Neural crest cell (in vitro differentiated cells): ENCODE measurements around the gene PAK1. TPM values are rescaled to one million over a fixed set of nuclear protein-coding genes. Genes with fewer than 3 reads are reported as not detected.

Experiments
- DNase-seq: peaks from one replicate; pipeline ENCODE4 v3.0.0; 2021; ENCODE audit warnings: low read depth, mixed read lengths, low spot score
- H3K27ac Mint-ChIP-seq: one replicate; pipeline ENCODE4 v1.8.0; 2021; ENCODE audit warnings: mild to moderate bottlenecking, mixed read lengths; ENCODE audit not compliant: unreplicated experiment
- H3K27me3 Mint-ChIP-seq: 2 replicates; pipeline ENCODE4 v1.8.0; 2021; ENCODE audit warnings: low read depth, mild to moderate bottlenecking, mixed read lengths
- H3K36me3 Mint-ChIP-seq: 2 replicates; pipeline ENCODE4 v1.8.0; 2021; ENCODE audit warnings: low read depth, mild to moderate bottlenecking, mixed read lengths
- H3K4me1 Mint-ChIP-seq: 2 replicates; pipeline ENCODE4 v1.8.0; 2021; ENCODE audit warnings: mixed read lengths
- H3K4me3 Mint-ChIP-seq: one replicate; pipeline ENCODE4 v1.8.0; 2021; ENCODE audit warnings: mild to moderate bottlenecking, mixed read lengths
- H3K9me3 Mint-ChIP-seq: 2 replicates; pipeline ENCODE4 v1.8.0; 2021; ENCODE audit warnings: mixed read lengths
- total RNA-seq: library from RNA; stranded (reverse); gene quantifications from 2 replicates; pipeline ENCODE4 v1.2.1, GENCODE V29; 2021
- TF ChIP-seq, protein P1 (sequence below): fragments of 200-600 bp; sonication (generic); conservative IDR thresholded peaks from 2 replicates; pipeline ENCODE4 v1.5.0; 2021; ENCODE audit warnings: antibody characterized with exemption, mild to moderate bottlenecking

Gene PAK1
- total RNA-seq, 1 donor from 2014 or later: 60.5 TPM

GRCh38 chr11:77418971-77419597 lies 54.8 kb downstream of the PAK1 start:
- no peak overlapping the region for H3K4me3 Mint-ChIP-seq
- H3K27ac Mint-ChIP-seq: no peak overlapping the region
- TF ChIP-seq, protein P1, sequence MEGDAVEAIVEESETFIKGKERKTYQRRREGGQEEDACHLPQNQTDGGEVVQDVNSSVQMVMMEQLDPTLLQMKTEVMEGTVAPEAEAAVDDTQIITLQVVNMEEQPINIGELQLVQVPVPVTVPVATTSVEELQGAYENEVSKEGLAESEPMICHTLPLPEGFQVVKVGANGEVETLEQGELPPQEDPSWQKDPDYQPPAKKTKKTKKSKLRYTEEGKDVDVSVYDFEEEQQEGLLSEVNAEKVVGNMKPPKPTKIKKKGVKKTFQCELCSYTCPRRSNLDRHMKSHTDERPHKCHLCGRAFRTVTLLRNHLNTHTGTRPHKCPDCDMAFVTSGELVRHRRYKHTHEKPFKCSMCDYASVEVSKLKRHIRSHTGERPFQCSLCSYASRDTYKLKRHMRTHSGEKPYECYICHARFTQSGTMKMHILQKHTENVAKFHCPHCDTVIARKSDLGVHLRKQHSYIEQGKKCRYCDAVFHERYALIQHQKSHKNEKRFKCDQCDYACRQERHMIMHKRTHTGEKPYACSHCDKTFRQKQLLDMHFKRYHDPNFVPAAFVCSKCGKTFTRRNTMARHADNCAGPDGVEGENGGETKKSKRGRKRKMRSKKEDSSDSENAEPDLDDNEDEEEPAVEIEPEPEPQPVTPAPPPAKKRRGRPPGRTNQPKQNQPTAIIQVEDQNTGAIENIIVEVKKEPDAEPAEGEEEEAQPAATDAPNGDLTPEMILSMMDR: no peak
- no peaks in the 10 kb centered on the region for H3K27me3 Mint-ChIP-seq
- H3K36me3 Mint-ChIP-seq: no peaks in the 10 kb centered on the region
- no peaks in the 10 kb centered on the region for H3K9me3 Mint-ChIP-seq
- DNase-seq: no peak
- H3K4me1 Mint-ChIP-seq: peaks cover 23% of the 10 kb centered on the region

GRCh38 chr11:77418155-77418970 lies 55.5 kb downstream of the PAK1 start:
- Mint-ChIP-seq H3K4me3 (no peak overlapping the region), H3K27ac (no peak overlapping the region), H3K27me3 (no peaks in the 10 kb centered on the region), H3K4me1 (peaks cover 17% of the 10 kb centered on the region), H3K9me3 (no peaks in the 10 kb centered on the region), H3K36me3 (no peaks in the 10 kb centered on the region)
- no peak for DNase-seq
- TF ChIP-seq, protein P1: no peak

DNA sequence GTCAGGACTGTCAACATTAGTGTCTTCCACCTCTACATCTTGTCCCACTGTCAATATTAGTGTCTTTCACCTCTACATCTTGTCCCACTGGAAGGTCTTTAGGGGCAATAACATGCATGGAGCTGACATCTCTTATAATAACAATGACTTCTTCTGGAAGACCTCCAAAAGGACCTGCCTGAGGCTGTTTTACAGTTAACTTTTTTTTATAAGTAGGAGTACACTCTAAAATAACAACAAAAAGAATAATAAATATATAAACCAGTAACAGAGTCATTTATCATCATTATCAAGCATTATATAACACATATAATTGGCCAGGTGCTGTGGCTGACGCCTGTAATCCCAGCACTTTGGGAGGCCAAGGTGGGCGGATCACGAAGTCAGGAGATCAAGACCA lies 57.5 kb downstream of the PAK1 start:
- no peak overlapping the region for H3K27ac Mint-ChIP-seq
- H3K4me3 Mint-ChIP-seq: no peak overlapping the region
- no peaks in the 10 kb centered on the region for H3K36me3 Mint-ChIP-seq
- no peak for DNase-seq
- H3K4me1 Mint-ChIP-seq: peaks cover 25% of the 10 kb centered on the region
- no peaks in the 10 kb centered on the region for H3K27me3 Mint-ChIP-seq
- TF ChIP-seq, protein P1: no peak
- H3K9me3 Mint-ChIP-seq: no peaks in the 10 kb centered on the region

GRCh38 chr11:77413850-77414460 lies 59.9 kb downstream of the PAK1 start:
- Mint-ChIP-seq H3K36me3 (no peaks in the 10 kb centered on the region), H3K4me3 (no peak overlapping the region), H3K4me1 (peaks cover 31% of the 10 kb centered on the region), H3K27me3 (no peaks in the 10 kb centered on the region), H3K27ac (no peak overlapping the region), H3K9me3 (no peaks in the 10 kb centered on the region)
- TF ChIP-seq, protein P1: no peak
- no peak for DNase-seq

DNA sequence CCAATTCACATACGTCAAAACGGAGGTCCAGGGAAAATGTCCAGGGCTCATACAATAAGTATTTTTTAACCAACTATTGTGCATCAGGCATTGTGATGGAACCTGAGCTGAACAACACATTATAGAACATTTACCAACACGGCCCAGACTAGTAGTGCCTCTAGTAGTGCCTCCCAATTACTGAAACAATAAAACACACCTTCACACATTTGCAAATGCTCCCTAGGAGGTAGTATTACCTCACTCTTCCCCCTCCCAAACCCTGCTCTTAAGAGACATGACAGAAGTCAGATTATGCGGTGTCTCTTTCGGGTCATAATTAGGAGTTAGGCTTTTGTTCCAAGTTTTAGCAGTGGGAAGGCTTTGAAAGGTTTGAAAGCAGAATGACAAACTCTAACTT lies 61.1 kb downstream of the PAK1 start:
- Mint-ChIP-seq H3K4me1 (peaks cover 31% of the 10 kb centered on the region), H3K27ac (no peak overlapping the region), H3K4me3 (peak overlapping the region; percentile 45), H3K9me3 (no peaks in the 10 kb centered on the region), H3K36me3 (no peaks in the 10 kb centered on the region), H3K27me3 (no peaks in the 10 kb centered on the region)
- TF ChIP-seq, protein P1: no peak
- no peak for DNase-seq
